DOHH2 (cell line): ENCODE data around the gene PRSS38.

ENCODE experiments used
- H3F3A ChIP-seq: fragments of 200-600 bp; sonication (generic), shearing (Covaris generic); 2 replicates; pipeline ENCODE4 v1.6.0; 2016; ENCODE audit warnings: antibody characterized with exemption, mild to moderate bottlenecking; ENCODE audit not compliant: control insufficient read depth, insufficient read depth
- H3K27ac ChIP-seq: fragments of 200-600 bp; sonication (generic); 2 replicates; pipeline ENCODE4 v1.5.1; 2014; ENCODE audit warnings: low read depth, mild to moderate bottlenecking, low read length, moderate library complexity
- H3K27me3 ChIP-seq: fragments of 200-600 bp; sonication (generic); 2 replicates; pipeline ENCODE4 v1.6.1; 2014; ENCODE audit warnings: mild to moderate bottlenecking, low read length, mixed read lengths; ENCODE audit not compliant: control insufficient read depth
- H3K36me3 ChIP-seq: fragments of 200-600 bp; sonication (generic); 2 replicates; pipeline ENCODE4 v1.6.1; 2014; ENCODE audit warnings: mild to moderate bottlenecking, low read length, moderate library complexity, mixed read lengths; ENCODE audit not compliant: control insufficient read depth
- H3K4me1 ChIP-seq: fragments of 200-600 bp; sonication (generic); 2 replicates; pipeline ENCODE4 v1.6.1; 2014; ENCODE audit warnings: mild to moderate bottlenecking, low read length, mixed read lengths; ENCODE audit not compliant: control insufficient read depth
- H3K4me2 ChIP-seq: fragments of 200-600 bp; sonication (generic); 2 replicates; pipeline ENCODE4 v1.6.0; 2014; ENCODE audit warnings: mild to moderate bottlenecking, low read length, moderate library complexity
- H3K4me3 ChIP-seq: fragments of 200-600 bp; sonication (generic); 2 replicates; pipeline ENCODE4 v1.5.1; 2014; ENCODE audit warnings: mild to moderate bottlenecking, low read length, mixed read lengths
- H3K79me2 ChIP-seq: fragments of 200-600 bp; sonication (generic); 2 replicates; pipeline ENCODE4 v1.6.1; 2014; ENCODE audit warnings: mild to moderate bottlenecking, low read length, mixed read lengths; ENCODE audit not compliant: control insufficient read depth
- H3K9me2 ChIP-seq: fragments of 200-600 bp; sonication (generic); replicated peaks from 2 replicates; pipeline ENCODE4 v1.6.1; 2014; ENCODE audit warnings: mild to moderate bottlenecking, low read length, mixed read lengths; ENCODE audit not compliant: control insufficient read depth
- H3K9me3 ChIP-seq: fragments of 200-600 bp; sonication (generic); 2 replicates; pipeline ENCODE4 v1.6.1; 2014; ENCODE audit warnings: antibody characterized with exemption, low read length, mixed read lengths; ENCODE audit not compliant: control insufficient read depth, insufficient read depth
- H4K20me1 ChIP-seq: fragments of 200-600 bp; sonication (generic); 2 replicates; pipeline ENCODE4 v1.6.0; 2014; ENCODE audit warnings: low read depth, mild to moderate bottlenecking, antibody characterized with exemption, low read length, moderate library complexity; ENCODE audit not compliant: control insufficient read depth, insufficient read depth
- CTCF ChIP-seq: fragments of 200-600 bp; sonication (generic); IDR thresholded peaks from one replicate; pipeline ENCODE4 v1.5.1; 2014; ENCODE audit warnings: antibody characterized with exemption, mild to moderate bottlenecking, low read depth, low read length; ENCODE audit not compliant: poor library complexity, severe bottlenecking
- EZH2phosphoT487 ChIP-seq: fragments of 200-600 bp; sonication (generic); IDR thresholded peaks from 2 replicates; pipeline ENCODE4 v1.6.1; 2017; ENCODE audit warnings: borderline replicate concordance, mild to moderate bottlenecking, antibody characterized with exemption, low read length, moderate library complexity, mixed read lengths

PRSS38 gene

DNA sequence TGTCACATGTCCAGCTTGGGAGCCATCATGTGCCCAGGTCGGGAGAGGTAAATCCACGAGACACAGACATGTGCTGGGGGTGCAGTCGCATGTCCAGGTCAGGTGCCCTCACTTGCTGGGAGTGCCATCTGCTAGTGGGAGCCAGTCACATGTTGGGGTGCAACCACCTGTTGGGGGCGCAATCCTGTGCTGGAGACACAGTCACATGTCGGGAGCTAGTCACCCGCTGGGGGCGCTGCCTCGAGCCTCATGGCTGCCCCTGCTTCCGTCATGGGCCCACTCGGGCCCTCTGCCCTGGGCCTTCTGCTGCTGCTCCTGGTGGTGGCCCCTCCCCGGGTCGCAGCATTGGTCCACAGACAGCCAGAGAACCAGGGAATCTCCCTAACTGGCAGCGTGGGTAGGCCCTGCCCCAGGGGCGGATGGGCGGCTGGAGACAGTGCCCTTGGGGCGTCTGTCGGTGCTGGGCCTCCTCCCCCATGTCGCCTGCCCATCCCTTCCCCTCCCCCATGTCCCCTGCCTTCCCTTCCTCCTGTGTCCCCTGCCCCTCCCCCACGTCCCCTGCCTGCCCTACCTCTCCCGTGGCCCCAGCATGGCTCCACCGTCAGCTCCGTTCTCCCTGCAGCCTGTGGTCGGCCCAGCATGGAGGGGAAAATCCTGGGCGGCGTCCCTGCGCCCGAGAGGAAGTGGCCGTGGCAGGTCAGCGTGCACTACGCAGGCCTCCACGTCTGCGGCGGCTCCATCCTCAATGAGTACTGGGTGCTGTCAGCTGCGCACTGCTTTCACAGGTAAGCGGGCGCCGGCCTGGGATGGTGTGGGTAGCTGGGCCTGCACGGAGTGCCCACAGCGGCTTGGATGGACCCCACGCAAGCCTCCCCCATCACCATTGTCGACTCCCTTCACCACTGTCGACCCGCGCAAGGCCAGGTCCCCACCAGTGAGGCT lies at the start of gene PRSS38:
TSS of gene PRSS38 (plus strand) at position 208 of the 942 bp plus-strand sequence. CDS start at position 250, 42 bp downstream.
- peaks cover 15% of the 10 kb centered on the region; the same call in 1 of the 2 replicates for H3K9me3 ChIP-seq
- no peak within 1 kb of the TSS for H3K4me3 ChIP-seq
- TF ChIP-seq CTCF (no peak), EZH2phosphoT487 (no peak)

DNA sequence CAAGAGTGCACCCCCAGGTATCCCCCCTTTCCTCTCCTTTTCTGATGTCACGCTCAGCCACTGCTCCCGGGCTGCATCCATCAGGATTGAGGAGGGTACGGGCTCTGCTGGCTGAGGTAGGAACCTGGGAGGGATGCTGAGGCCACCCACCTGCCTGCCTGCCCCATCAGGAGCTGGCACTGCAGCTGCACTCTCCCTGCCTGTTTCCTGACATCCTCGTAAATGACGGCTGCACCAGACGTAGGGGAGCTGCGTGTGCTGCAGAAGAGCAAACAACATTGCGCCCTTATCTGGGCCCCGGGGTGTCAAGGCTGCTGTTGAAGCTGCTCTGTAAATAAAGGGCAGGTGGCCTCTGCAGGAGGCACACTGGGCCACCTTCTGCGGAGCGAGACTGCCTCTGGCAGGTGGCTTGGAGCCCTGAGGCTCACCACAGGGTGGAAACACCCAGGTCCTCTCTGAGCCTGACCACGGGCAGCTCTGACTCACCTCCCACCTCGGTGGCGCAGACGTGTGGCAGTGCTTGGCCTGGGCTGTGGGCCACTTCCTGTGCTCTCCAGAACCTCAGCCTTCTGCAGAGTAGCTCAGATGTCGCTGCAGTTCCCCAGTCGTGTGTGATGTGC lies 49.4 kb upstream of the PRSS38 start:
- Histone ChIP-seq H3K9me3 (no peaks in the 10 kb centered on the region), H3K4me1 (peaks cover 3% of the 10 kb centered on the region), H3F3A (no peaks in the 10 kb centered on the region), H3K4me3 (no peak overlapping the region), H3K9me2 (no peaks in the 10 kb centered on the region), H3K79me2 (peaks cover 2% of the 10 kb centered on the region; the same call in 1 of the 2 replicates), H3K36me3 (peaks cover 34% of the 10 kb centered on the region), H3K27me3 (no peaks in the 10 kb centered on the region), H3K27ac (no peak overlapping the region), H3K4me2 (no peak overlapping the region), H4K20me1 (peaks cover 6% of the 10 kb centered on the region; the same call in 1 of the 2 replicates)
- TF ChIP-seq CTCF (no peak), EZH2phosphoT487 (no peak)

More for the DNA sequence above, at the start of gene PRSS38:
- H3K9me2 ChIP-seq = no peaks in the 10 kb centered on the region
- H3K4me2 ChIP-seq = no peak within 1 kb of the TSS
- no peaks in the 10 kb centered on the region for H3K4me1 ChIP-seq
- no peaks in the 10 kb centered on the region for H3K27me3 ChIP-seq
- no peaks in the 10 kb centered on the region for H3K36me3 ChIP-seq
- no peaks in the 10 kb centered on the region for H3F3A ChIP-seq
- no peaks in the 10 kb centered on the region for H3K79me2 ChIP-seq
- H4K20me1 ChIP-seq = no peaks in the 10 kb centered on the region
- H3K27ac ChIP-seq = no peak within 1 kb of the TSS

- no peak overlapping the region for H3K4me2 ChIP-seq
- no peaks in the 10 kb centered on the region for H3K9me2 ChIP-seq
- no peak for TF ChIP-seq EZH2phosphoT487
- no peak for TF ChIP-seq CTCF
- no peaks in the 10 kb centered on the region for H3K27me3 ChIP-seq
- H3K9me3 ChIP-seq = no peaks in the 10 kb centered on the region
- H3K4me1 ChIP-seq = peaks cover 3% of the 10 kb centered on the region
- peaks cover 2% of the 10 kb centered on the region; the same call in 1 of the 2 replicates for H3K79me2 ChIP-seq
- H3K27ac ChIP-seq = no peak overlapping the region
- no peaks in the 10 kb centered on the region for H3F3A ChIP-seq
- peaks cover 28% of the 10 kb centered on the region for H3K36me3 ChIP-seq
- H3K4me3 ChIP-seq = no peak overlapping the region
- H4K20me1 ChIP-seq = peaks cover 6% of the 10 kb centered on the region; the same call in 1 of the 2 replicates
These were observed 48.7 kb upstream of the PRSS38 start for GRCh38 chr1:227766653-227767277.
